SK-N-SH (cell line): ENCODE data around the gene TMEM198.

ENCODE experiments used
- CTCF ChIP-seq: fragments of 200-600 bp; sonication (generic); IDR thresholded peaks from 2 replicates; pipeline ENCODE4 v1.6.1; 2017; ENCODE audit warnings: antibody characterized with exemption, mild to moderate bottlenecking, moderate library complexity
- FOXM1 ChIP-seq: IDR thresholded peaks from 2 replicates; pipeline ENCODE4 v1.4.0; 2012; ENCODE audit warnings: low read depth, mild to moderate bottlenecking
- GABPA ChIP-seq: IDR thresholded peaks from 2 replicates; pipeline ENCODE4 v1.4.0; 2012; ENCODE audit warnings: low read depth, mild to moderate bottlenecking
- POLR2AphosphoS5 ChIP-seq: IDR thresholded peaks from 2 replicates; pipeline ENCODE4 v1.6.1; 2012; ENCODE audit warnings: low read depth, low read length

- TF ChIP-seq CTCF (no peak), POLR2AphosphoS5 (no peak), FOXM1 (no peak), GABPA (no peak)
Measured at GRCh38 chr2:219544567-219544966, 739 bp downstream of the TMEM198 start.
